ENCODE results near the gene SMARCC2.

SMARCC2 gene

DNA sequence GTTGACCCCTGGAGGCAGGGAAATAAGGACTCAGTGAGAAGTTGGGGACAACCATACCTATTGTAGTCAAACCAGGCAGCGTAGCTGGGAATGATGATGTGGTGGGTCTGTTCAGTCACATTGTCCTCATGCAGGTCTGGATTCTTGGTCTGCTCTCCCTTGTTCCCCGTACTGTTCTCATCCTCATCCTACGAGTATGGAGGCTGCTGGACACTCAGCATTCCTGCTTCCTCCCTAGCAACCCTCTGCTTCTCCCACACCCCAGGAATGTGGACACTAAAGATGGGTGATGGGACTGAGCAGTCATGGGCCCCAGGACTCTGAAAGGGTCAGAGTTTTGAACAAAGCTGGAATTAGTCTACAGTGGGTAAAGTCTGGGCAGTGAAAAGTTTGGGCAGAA lies 10.9 kb downstream of the SMARCC2 start:
- CTCF ChIA-PET, result no interaction called here

DNA sequence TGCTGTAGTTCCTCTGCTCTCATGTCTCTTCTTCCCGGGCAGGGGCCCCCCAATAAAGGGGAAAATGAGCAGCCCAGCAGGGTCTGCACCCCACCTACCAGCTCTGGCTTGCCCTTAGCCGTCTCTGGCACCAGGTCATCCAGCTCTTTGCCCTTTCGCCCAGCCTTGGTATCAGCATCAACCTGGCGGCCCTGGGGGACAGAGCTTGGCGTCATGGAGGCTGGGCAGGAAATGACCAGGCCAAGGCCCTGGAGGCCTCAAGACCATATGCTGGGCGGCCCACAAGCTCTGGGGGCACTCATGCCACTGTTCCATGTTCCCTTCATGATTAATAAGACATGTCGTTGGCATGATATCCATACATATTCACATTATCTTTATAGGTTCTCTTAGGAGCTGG lies 16.4 kb downstream of the SMARCC2 start:
- TF ChIP-seq TARDBP (IDR thresholded peaks at IDR 0.05), result no peak
- no peak for TF ChIP-seq CTBP1 (IDR thresholded peaks at IDR 0.05; ENCODE audit: borderline replicate concordance)
- TF ChIP-seq SUZ12 (IDR thresholded peaks at IDR 0.05), result no peak
- TF ChIP-seq, protein P1, sequence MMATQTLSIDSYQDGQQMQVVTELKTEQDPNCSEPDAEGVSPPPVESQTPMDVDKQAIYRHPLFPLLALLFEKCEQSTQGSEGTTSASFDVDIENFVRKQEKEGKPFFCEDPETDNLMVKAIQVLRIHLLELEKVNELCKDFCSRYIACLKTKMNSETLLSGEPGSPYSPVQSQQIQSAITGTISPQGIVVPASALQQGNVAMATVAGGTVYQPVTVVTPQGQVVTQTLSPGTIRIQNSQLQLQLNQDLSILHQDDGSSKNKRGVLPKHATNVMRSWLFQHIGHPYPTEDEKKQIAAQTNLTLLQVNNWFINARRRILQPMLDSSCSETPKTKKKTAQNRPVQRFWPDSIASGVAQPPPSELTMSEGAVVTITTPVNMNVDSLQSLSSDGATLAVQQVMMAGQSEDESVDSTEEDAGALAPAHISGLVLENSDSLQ (IDR thresholded peaks at IDR 0.05), result no peak
- TF ChIP-seq LEF1 (IDR thresholded peaks at IDR 0.05; ENCODE audit: borderline replicate concordance), result no peak
- TF ChIP-seq L3MBTL2 (conservative IDR thresholded peaks at IDR 0.05), result no peak
- no peak for TF ChIP-seq ZNF384 (IDR thresholded peaks at IDR 0.05)
- TF ChIP-seq NFRKB (IDR thresholded peaks at IDR 0.05), result no peak
- TF ChIP-seq BHLHE40 (IDR thresholded peaks at IDR 0.05; ENCODE audit: borderline replicate concordance), result no peak
- no peak for TF ChIP-seq ELF4 (IDR thresholded peaks at IDR 0.05)
- no peak for TF ChIP-seq SP1 (IDR thresholded peaks at IDR 0.05)
- no peak for TF ChIP-seq FOXM1 (IDR thresholded peaks at IDR 0.05; ENCODE audit: borderline replicate concordance)
- TF ChIP-seq FOXK2 (IDR thresholded peaks at IDR 0.05), result no peak
- no peak for TF ChIP-seq FOXA1 (IDR thresholded peaks at IDR 0.05)
- no peak for TF ChIP-seq HDGF (IDR thresholded peaks at IDR 0.05; ENCODE audit: borderline replicate concordance)
- TF ChIP-seq ARNT (IDR thresholded peaks at IDR 0.05), result no peak
- CTCF ChIA-PET, result no interaction called here
- DNase-seq (ENCODE audit: extremely low spot score), result no peak
- POLR2A ChIA-PET, result interaction anchor here (1.5 to 1.9 kb wide), 2 partner anchors 14 to 17 kb away, joined by 5 to 8 read pairs; partner anchors contain the start of genes MYL6 and SMARCC2

More for the DNA sequence above, 10.9 kb downstream of the SMARCC2 start:
- no peak for TF ChIP-seq HDGF (IDR thresholded peaks at IDR 0.05; ENCODE audit: borderline replicate concordance)
- no peak for TF ChIP-seq ZNF384 (IDR thresholded peaks at IDR 0.05)
- TF ChIP-seq ARNT (IDR thresholded peaks at IDR 0.05), result no peak
- TF ChIP-seq L3MBTL2 (conservative IDR thresholded peaks at IDR 0.05), result no peak
- no peak for TF ChIP-seq FOXM1 (IDR thresholded peaks at IDR 0.05; ENCODE audit: borderline replicate concordance)
- TF ChIP-seq CTBP1 (IDR thresholded peaks at IDR 0.05; ENCODE audit: borderline replicate concordance), result no peak
- TF ChIP-seq FOXA1 (IDR thresholded peaks at IDR 0.05), result no peak
- TF ChIP-seq, protein P1 (IDR thresholded peaks at IDR 0.05), result no peak
- TF ChIP-seq BHLHE40 (IDR thresholded peaks at IDR 0.05; ENCODE audit: borderline replicate concordance), result no peak
- no peak for TF ChIP-seq ELF4 (IDR thresholded peaks at IDR 0.05)
- TF ChIP-seq SUZ12 (IDR thresholded peaks at IDR 0.05), result no peak
- TF ChIP-seq FOXK2 (IDR thresholded peaks at IDR 0.05), result no peak
- no peak for TF ChIP-seq NFRKB (IDR thresholded peaks at IDR 0.05)
- no peak for TF ChIP-seq LEF1 (IDR thresholded peaks at IDR 0.05; ENCODE audit: borderline replicate concordance)
- no peak for TF ChIP-seq SP1 (IDR thresholded peaks at IDR 0.05)
- no peak for DNase-seq (ENCODE audit: extremely low spot score)
- POLR2A ChIA-PET, result interaction anchor here (0.6 kb wide), 1 partner anchor 11 kb away, joined by 3 read pairs; the partner anchor contains the start of gene SMARCC2

DNA sequence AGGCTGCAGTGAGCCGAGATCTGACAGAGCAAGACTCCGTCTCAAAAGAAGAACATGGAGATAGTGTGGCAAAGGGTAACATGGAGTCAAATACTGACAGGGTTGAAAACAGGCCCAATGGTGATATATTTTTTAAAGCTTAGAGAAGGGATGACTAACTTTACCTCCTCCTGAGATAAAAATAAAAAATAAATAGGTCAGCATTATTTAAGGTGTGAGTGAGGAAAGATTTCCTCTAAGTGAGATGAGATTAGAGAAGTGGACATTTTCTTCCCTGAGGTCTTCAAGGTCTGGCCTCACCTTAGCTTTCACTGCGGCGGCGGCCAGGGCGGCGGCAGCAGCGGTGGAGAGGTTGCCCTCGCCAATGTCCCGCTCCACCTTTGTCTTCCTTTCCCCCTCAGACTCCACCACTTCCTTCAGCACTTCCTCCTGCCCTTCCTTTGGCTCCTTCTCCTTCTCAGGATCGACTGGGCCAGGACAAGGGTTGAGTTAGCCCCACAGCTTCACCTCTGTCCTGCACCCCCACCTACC lies 20.0 kb downstream of the SMARCC2 start:
- no peak for TF ChIP-seq HDGF (IDR thresholded peaks at IDR 0.05; ENCODE audit: borderline replicate concordance)
- POLR2A ChIA-PET, result interaction anchor here (0.6 kb wide), 1 partner anchor 10 kb away, joined by 3 read pairs; no protein-coding TSS in a partner anchor
- CTCF ChIA-PET, result no interaction called here
- no peak for DNase-seq (ENCODE audit: extremely low spot score)

DNA sequence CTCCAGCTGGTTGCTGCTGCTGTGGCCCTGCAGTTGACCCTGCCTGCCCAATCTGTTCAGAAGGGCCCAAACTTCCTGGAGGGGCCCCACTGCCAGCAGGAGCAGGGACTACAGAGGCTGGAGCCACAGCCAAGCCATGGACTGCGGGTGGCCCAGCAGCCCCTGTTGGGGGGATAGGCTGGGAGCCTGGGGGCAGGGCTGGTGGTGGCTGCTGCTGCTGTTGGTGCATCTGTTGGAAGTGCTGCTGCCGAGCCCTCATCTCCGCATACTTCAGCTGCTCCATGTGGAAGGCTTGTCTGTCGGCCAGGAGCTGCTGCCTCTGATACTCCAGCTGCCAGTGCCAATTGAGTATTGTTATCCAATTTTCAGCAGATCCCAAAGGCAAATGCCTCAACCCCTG lies 23.9 kb downstream of the SMARCC2 start:
- no peak for DNase-seq (ENCODE audit: extremely low spot score)
- TF ChIP-seq NFRKB (IDR thresholded peaks at IDR 0.05) (no peak), HDGF (IDR thresholded peaks at IDR 0.05; ENCODE audit: borderline replicate concordance) (no peak), L3MBTL2 (conservative IDR thresholded peaks at IDR 0.05) (no peak)
- TF ChIP-seq, protein P1 (IDR thresholded peaks at IDR 0.05), result no peak
- ChIA-PET POLR2A (interaction anchor here (0.6 to 1.3 kb wide), 3 partner anchors 38 to 183 kb away, joined by 3 to 4 read pairs (median 3); partner anchors contain the start of genes ESYT1 and RNF41), CTCF (interaction anchor here (2.1 kb wide), 1 partner anchor 24 kb away, joined by 9 read pairs; the partner anchor contains the start of gene SMARCC2)

DNA sequence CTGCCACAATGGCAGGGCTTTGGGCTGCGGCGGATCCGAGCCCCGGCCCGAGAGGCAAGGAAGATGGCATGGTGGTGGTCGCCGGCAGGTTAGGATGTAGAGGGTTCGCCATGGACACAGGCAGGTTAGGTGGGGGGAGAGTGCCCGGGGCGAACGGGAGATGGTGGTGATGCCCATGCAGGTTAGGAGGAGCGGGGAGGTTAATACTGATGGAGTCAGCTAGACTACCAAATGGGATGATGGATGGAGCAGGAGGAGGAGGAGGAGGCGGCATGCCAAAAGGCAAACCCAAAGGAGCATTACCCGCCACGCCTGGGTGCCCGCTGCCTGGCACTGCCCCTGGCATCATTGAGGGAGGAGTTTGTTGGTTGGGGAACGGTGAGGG lies 24.9 kb downstream of the SMARCC2 start:
- ChIA-PET POLR2A (no interaction called here), CTCF (no interaction called here)
- no peak for DNase-seq (ENCODE audit: extremely low spot score)
- TF ChIP-seq LEF1 (IDR thresholded peaks at IDR 0.05; ENCODE audit: borderline replicate concordance) (no peak), TARDBP (IDR thresholded peaks at IDR 0.05) (no peak), L3MBTL2 (conservative IDR thresholded peaks at IDR 0.05) (no peak), CTBP1 (IDR thresholded peaks at IDR 0.05; ENCODE audit: borderline replicate concordance) (no peak), NFRKB (IDR thresholded peaks at IDR 0.05) (no peak), SUZ12 (IDR thresholded peaks at IDR 0.05) (no peak), HDGF (IDR thresholded peaks at IDR 0.05; ENCODE audit: borderline replicate concordance) (no peak), ELF4 (IDR thresholded peaks at IDR 0.05) (no peak), ZNF384 (IDR thresholded peaks at IDR 0.05) (no peak)
- TF ChIP-seq, protein P1 (IDR thresholded peaks at IDR 0.05), result no peak

All from HEK293T (cell line).